HepG2 (cell line): ENCODE measurements around the gene BICDL2. TPM values are rescaled to one million over a fixed set of nuclear protein-coding genes. Genes with fewer than 3 reads are reported as not detected.

ENCODE experiments used
- ATF5 ChIP-seq: sonication (generic); formaldehyde crosslinking; IDR thresholded peaks from 2 replicates; pipeline ENCODE4 v1.4.0; 2020; ENCODE audit warnings: mild to moderate bottlenecking, low read depth, missing genetic modification reagents
- HNF4A ChIP-seq: sonication (generic); formaldehyde crosslinking; IDR thresholded peaks from 2 replicates; pipeline ENCODE4 v1.4.0; 2020; ENCODE audit warnings: missing genetic modification reagents
- KLF16 ChIP-seq, 2 experiments: sonication (generic) in 1 of 2; formaldehyde crosslinking in 1 of 2; IDR thresholded peaks; 2 replicates each; pipeline versions ENCODE4 v1.6.1 to v1.8.0; 2016 to 2023; ENCODE audit warnings: missing genetic modification reagents in 2 of 2, missing compliant biosample characterization in 1 of 2
- MTF2 ChIP-seq: sonication (generic); formaldehyde crosslinking; IDR thresholded peaks from 2 replicates; pipeline ENCODE4 v1.5.0; 2020; ENCODE audit warnings: missing genetic modification reagents, borderline replicate concordance
- RBM22 ChIP-seq: fragments of 200-400 bp; formaldehyde crosslinking; optimal IDR thresholded peaks from 2 replicates; pipeline ENCODE3; 2017; ENCODE audit warnings: mild to moderate bottlenecking, low read length, moderate library complexity
- REL ChIP-seq: sonication (generic); formaldehyde crosslinking; conservative IDR thresholded peaks from 2 replicates; pipeline ENCODE4 v1.8.0; 2022; ENCODE audit warnings: mild to moderate bottlenecking, missing genetic modification reagents, moderate library complexity
- RFX1 ChIP-seq: fragments of 450-650 bp; IDR thresholded peaks from 2 replicates; pipeline ENCODE4 v1.6.1; 2017
- RFXAP ChIP-seq: sonication (generic); formaldehyde crosslinking; IDR thresholded peaks from 2 replicates; pipeline ENCODE4 v1.4.0; 2020; ENCODE audit warnings: missing genetic modification reagents, borderline replicate concordance
- SNAPC5 ChIP-seq: sonication (generic); formaldehyde crosslinking; IDR thresholded peaks from 2 replicates; pipeline ENCODE4 v1.8.1; 2023; ENCODE audit warnings: mild to moderate bottlenecking, missing genetic modification reagents, borderline replicate concordance
- ZNF333 ChIP-seq: sonication (generic); formaldehyde crosslinking; IDR thresholded peaks from 2 replicates; pipeline ENCODE4 v1.4.0; 2020; ENCODE audit warnings: mild to moderate bottlenecking, missing genetic modification reagents, borderline replicate concordance
- ZNF556 ChIP-seq: sonication (generic); formaldehyde crosslinking; IDR thresholded peaks from 2 replicates; pipeline ENCODE4 v1.4.0; 2020; ENCODE audit warnings: mild to moderate bottlenecking, missing genetic modification reagents, borderline replicate concordance
- ZNF567 ChIP-seq: sonication (generic); formaldehyde crosslinking; IDR thresholded peaks from 2 replicates; pipeline ENCODE4 v1.8.1; 2023; ENCODE audit warnings: mild to moderate bottlenecking, missing genetic modification reagents, borderline replicate concordance
- ZNF720 ChIP-seq: sonication (generic); formaldehyde crosslinking; IDR thresholded peaks from 2 replicates; pipeline ENCODE4 v1.4.0; 2020; ENCODE audit warnings: missing genetic modification reagents
- ZNF788 ChIP-seq: sonication (generic); formaldehyde crosslinking; IDR thresholded peaks from 2 replicates; pipeline ENCODE4 v1.5.0; 2020; ENCODE audit warnings: mild to moderate bottlenecking, missing genetic modification reagents, borderline replicate concordance
- polyA plus RNA-seq, 8 experiments: library from polyadenylated mRNA; depleted of rRNA in 3 of 8; stranded (reverse) in 7 of 8; unstranded in 1 of 8; fragments of >200 nt; fragmentation: Illumina TruSeq in 4 of 8; extraction: Trizol in 4 of 8; gene quantifications; 2 replicates each; pipeline versions ENCODE4 v1.2.1 to v1.2.3, GENCODE V29; 2011 to 2016; ENCODE audit warnings: low read depth in 4 of 8, missing spikeins in 1 of 8, mixed read lengths in 1 of 8; ENCODE audit not compliant: insufficient read depth in 1 of 8
- total RNA-seq, 5 experiments: library from RNA; depleted of rRNA; stranded (reverse); fragments of >200 nt; fragmentation: Illumina TruSeq; extraction: Trizol; gene quantifications; 2 replicates each; pipeline ENCODE4 v1.2.3, GENCODE V29; 2016; ENCODE audit warnings: low read depth in 1 of 5
- TF ChIP-seq, protein P1 (sequence below), 2 experiments: fragments of 450-650 bp in 1 of 2; sonication (generic) in 1 of 2; formaldehyde crosslinking in 1 of 2; IDR thresholded peaks; 2 replicates each; pipeline versions ENCODE4 v1.6.1 to v1.8.0; 2016 to 2022; ENCODE audit warnings: antibody characterized with exemption in 1 of 2, mild to moderate bottlenecking in 1 of 2, missing genetic modification reagents in 1 of 2
- TF ChIP-seq, protein P2 (sequence below): sonication (generic); formaldehyde crosslinking; IDR thresholded peaks from 2 replicates; pipeline ENCODE4 v1.4.0; 2020; ENCODE audit warnings: missing genetic modification reagents, borderline replicate concordance

The BICDL2 gene
- total and polyA plus RNA-seq, 2 of the 13 experiments (the other 11 are each of a cell fraction or from before 2014, with no cell fraction given), result 0.12 TPM; not detected in 1

- TF ChIP-seq REL (CRISPR knock-in tag) (no peak), RFX1 (no peak), HNF4A (CRISPR knock-in tag) (peak; percentile 67), RBM22 (no peak), KLF16 (CRISPR knock-in tag; IDR thresholded peaks at IDR 0.05) (no peak), ZNF556 (no peak), ZNF720 (CRISPR knock-in tag) (no peak), RFXAP (no peak), MTF2 (CRISPR knock-in tag) (no peak), SNAPC5 (CRISPR knock-in tag) (no peak), ZNF567 (no peak), ZNF788 (CRISPR knock-in tag) (0 out of 2 replicates have a peak, but pooled peaks have one; percentile 37), ZNF333 (CRISPR knock-in tag) (no peak), ATF5 (CRISPR knock-in tag) (no peak)
- TF ChIP-seq, protein P1, sequence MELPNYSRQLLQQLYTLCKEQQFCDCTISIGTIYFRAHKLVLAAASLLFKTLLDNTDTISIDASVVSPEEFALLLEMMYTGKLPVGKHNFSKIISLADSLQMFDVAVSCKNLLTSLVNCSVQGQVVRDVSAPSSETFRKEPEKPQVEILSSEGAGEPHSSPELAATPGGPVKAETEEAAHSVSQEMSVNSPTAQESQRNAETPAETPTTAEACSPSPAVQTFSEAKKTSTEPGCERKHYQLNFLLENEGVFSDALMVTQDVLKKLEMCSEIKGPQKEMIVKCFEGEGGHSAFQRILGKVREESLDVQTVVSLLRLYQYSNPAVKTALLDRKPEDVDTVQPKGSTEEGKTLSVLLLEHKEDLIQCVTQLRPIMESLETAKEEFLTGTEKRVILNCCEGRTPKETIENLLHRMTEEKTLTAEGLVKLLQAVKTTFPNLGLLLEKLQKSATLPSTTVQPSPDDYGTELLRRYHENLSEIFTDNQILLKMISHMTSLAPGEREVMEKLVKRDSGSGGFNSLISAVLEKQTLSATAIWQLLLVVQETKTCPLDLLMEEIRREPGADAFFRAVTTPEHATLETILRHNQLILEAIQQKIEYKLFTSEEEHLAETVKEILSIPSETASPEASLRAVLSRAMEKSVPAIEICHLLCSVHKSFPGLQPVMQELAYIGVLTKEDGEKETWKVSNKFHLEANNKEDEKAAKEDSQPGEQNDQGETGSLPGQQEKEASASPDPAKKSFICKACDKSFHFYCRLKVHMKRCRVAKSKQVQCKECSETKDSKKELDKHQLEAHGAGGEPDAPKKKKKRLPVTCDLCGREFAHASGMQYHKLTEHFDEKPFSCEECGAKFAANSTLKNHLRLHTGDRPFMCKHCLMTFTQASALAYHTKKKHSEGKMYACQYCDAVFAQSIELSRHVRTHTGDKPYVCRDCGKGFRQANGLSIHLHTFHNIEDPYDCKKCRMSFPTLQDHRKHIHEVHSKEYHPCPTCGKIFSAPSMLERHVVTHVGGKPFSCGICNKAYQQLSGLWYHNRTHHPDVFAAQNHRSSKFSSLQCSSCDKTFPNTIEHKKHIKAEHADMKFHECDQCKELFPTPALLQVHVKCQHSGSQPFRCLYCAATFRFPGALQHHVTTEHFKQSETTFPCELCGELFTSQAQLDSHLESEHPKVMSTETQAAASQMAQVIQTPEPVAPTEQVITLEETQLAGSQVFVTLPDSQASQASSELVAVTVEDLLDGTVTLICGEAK (IDR thresholded peaks at IDR 0.05), result no peak
- TF ChIP-seq, protein P1 (CRISPR knock-in tag; IDR thresholded peaks at IDR 0.05), result 0 out of 2 replicates have a peak, but pooled peaks have one; percentile 50
- TF ChIP-seq, protein P2, sequence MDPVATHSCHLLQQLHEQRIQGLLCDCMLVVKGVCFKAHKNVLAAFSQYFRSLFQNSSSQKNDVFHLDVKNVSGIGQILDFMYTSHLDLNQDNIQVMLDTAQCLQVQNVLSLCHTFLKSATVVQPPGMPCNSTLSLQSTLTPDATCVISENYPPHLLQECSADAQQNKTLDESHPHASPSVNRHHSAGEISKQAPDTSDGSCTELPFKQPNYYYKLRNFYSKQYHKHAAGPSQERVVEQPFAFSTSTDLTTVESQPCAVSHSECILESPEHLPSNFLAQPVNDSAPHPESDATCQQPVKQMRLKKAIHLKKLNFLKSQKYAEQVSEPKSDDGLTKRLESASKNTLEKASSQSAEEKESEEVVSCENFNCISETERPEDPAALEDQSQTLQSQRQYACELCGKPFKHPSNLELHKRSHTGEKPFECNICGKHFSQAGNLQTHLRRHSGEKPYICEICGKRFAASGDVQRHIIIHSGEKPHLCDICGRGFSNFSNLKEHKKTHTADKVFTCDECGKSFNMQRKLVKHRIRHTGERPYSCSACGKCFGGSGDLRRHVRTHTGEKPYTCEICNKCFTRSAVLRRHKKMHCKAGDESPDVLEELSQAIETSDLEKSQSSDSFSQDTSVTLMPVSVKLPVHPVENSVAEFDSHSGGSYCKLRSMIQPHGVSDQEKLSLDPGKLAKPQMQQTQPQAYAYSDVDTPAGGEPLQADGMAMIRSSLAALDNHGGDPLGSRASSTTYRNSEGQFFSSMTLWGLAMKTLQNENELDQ (CRISPR knock-in tag), result no peak
These were observed 29.4 kb downstream of the BICDL2 start (continued) for GRCh38 chr16:3007059-3007956.
